HCT116 (cell line): ENCODE measurements around the gene CD69. TPM values are rescaled to one million over a fixed set of nuclear protein-coding genes. Genes with fewer than 3 reads are reported as not detected.

Experiments
- ATAC-seq: fragments of 200-7000 bp; cut with Tn5 transposase; 2 replicates; pipeline ENCODE4 v1.9.1; 2020; ENCODE audit warnings: mild to moderate bottlenecking, moderate library complexity
- BruUV-seq: library from RNA; stranded (reverse); fragments of 400-500 nt; replicated peaks from 2 replicates; lab custom pipeline; 2021; lab: Mats Ljungman, UMichigan
- CTCF ChIA-PET: fragments of 300-600 bp; sonication (Branson Sonifier 250); formaldehyde crosslinking; loops from one replicate; lab custom pipeline; 2021; ENCODE audit warnings: antibody characterized with exemption; lab: Charles Lee
- POLR2A ChIA-PET: fragments of 300-600, 350-600 bp; sonication (Branson Sonifier 250); formaldehyde crosslinking; loops from one replicate; lab custom pipeline; 2021; ENCODE audit warnings: antibody characterized with exemption; lab: Charles Lee
- RAD21 ChIA-PET, 2 experiments: fragments of 300-600 bp; sonication (Branson Sonifier 250); formaldehyde crosslinking; loops; one replicate each; lab custom pipeline; 2023; ENCODE audit warnings: low total read pairs in 2 of 2; ENCODE audit not compliant: uncharacterized antibody in 2 of 2, unreplicated experiment in 2 of 2, low non-redundant PET in 1 of 2; lab: Charles Lee
- DNase-seq: peaks from one replicate; pipeline ENCODE4 v3.0.0-alpha.2; 2010; ENCODE audit warnings: low read depth, low spot score
- H2AFZ ChIP-seq: fragments of 200-600 bp; shearing (Covaris generic), sonication (generic); 2 replicates; pipeline ENCODE4 v1.6.1; 2017; ENCODE audit warnings: low read depth, mixed run types, mixed read lengths, antibody characterized with exemption, low read length; ENCODE audit not compliant: poor library complexity, severe bottlenecking
- H3K27ac ChIP-seq: 2 replicates; pipeline ENCODE4 v1.5.1; 2012; ENCODE audit warnings: low read depth, low read length
- H3K27me3 ChIP-seq: fragments of 200-600 bp; sonication (generic); 2 replicates; pipeline ENCODE4 v1.6.1; 2016; ENCODE audit warnings: mixed run types, low read length, mixed read lengths; ENCODE audit not compliant: insufficient read depth
- H3K36me3 ChIP-seq, 2 experiments: fragments of 200-500 bp in 1 of 2; fragments of 200-600 bp in 1 of 2; sonication (Bioruptor generic) in 1 of 2; sonication (generic) in 1 of 2; 2 replicates each; pipeline versions ENCODE4 v1.5.1 to v1.6.1; 2014 to 2016; ENCODE audit warnings: low read length in 2 of 2, inconsistent platforms in 1 of 2, mixed read lengths in 1 of 2, mixed run types in 1 of 2; ENCODE audit not compliant: insufficient read depth in 2 of 2, control insufficient read depth in 1 of 2
- H3K4me1 ChIP-seq, 2 experiments: fragments of 200-600 bp in 1 of 2; sonication (generic) in 1 of 2; 2 replicates each; pipeline versions ENCODE4 v1.5.1 to v1.6.1; 2012 to 2017; ENCODE audit warnings: low read length in 2 of 2, inconsistent platforms in 1 of 2, mild to moderate bottlenecking in 1 of 2, mixed read lengths in 1 of 2, mixed run types in 1 of 2, moderate library complexity in 1 of 2; ENCODE audit not compliant: insufficient read depth in 2 of 2, control insufficient read depth in 1 of 2
- H3K4me2 ChIP-seq: fragments of 200-600 bp; sonication (generic); 2 replicates; pipeline ENCODE4 v1.6.1; 2017; ENCODE audit warnings: mixed run types, low read length, mixed read lengths
- H3K4me3 ChIP-seq, 2 experiments: fragments of 200-600 bp in 1 of 2; sonication (generic) in 1 of 2; replicated peaks in 1 of 2; 2 replicates each; pipeline ENCODE4 v1.5.1; 2011 to 2016; ENCODE audit warnings: low read length in 2 of 2, control low read depth in 1 of 2, low read depth in 1 of 2, mild to moderate bottlenecking in 1 of 2, mixed read lengths in 1 of 2, mixed run types in 1 of 2
- H3K79me2 ChIP-seq: fragments of 200-600 bp; sonication (generic); 2 replicates; pipeline ENCODE4 v1.6.1; 2017; ENCODE audit warnings: mild to moderate bottlenecking, mixed run types, low read length, moderate library complexity, mixed read lengths; ENCODE audit not compliant: insufficient read depth
- H3K9ac ChIP-seq: fragments of 200-600 bp; sonication (generic); 2 replicates; pipeline ENCODE4 v1.6.1; 2016; ENCODE audit warnings: low read length, mixed read lengths
- H3K9me2 ChIP-seq: fragments of 200-600 bp; sonication (generic), shearing (Covaris generic); 2 replicates; pipeline ENCODE4 v1.6.1; 2017; ENCODE audit warnings: mixed run types, mild to moderate bottlenecking, moderate library complexity; ENCODE audit not compliant: insufficient read depth
- H3K9me3 ChIP-seq, 2 experiments: fragments of 200-500 bp in 1 of 2; fragments of 200-600 bp in 1 of 2; sonication (Bioruptor generic) in 1 of 2; sonication (generic) in 1 of 2; 2 replicates each; pipeline ENCODE4 v1.6.1; 2014 to 2017; ENCODE audit warnings: low read length in 2 of 2, mixed read lengths in 2 of 2, inconsistent platforms in 1 of 2, low read depth in 1 of 2, mild to moderate bottlenecking in 1 of 2, mixed run types in 1 of 2, moderate library complexity in 1 of 2; ENCODE audit not compliant: control insufficient read depth in 1 of 2, insufficient read depth in 1 of 2
- H4K20me1 ChIP-seq: fragments of 200-600 bp; sonication (generic), shearing (Covaris generic); 2 replicates; pipeline ENCODE4 v1.6.1; 2017; ENCODE audit warnings: mixed run types, mild to moderate bottlenecking, moderate library complexity; ENCODE audit not compliant: insufficient read depth
- CEBPB ChIP-seq: IDR thresholded peaks from 2 replicates; pipeline ENCODE4 v1.6.1; 2012; ENCODE audit warnings: low read depth
- CTCF ChIP-seq, 3 experiments: fragments of 200-600 bp in 1 of 3; sonication (generic) in 1 of 3; IDR thresholded peaks in 2 of 3; conservative IDR thresholded peaks in 1 of 3; 2 replicates each; pipeline ENCODE4 v1.5.1; 2012 to 2017; ENCODE audit warnings: low read depth in 2 of 3, low read length in 2 of 3, antibody characterized with exemption in 1 of 3, borderline replicate concordance in 1 of 3, control low read depth in 1 of 3, mild to moderate bottlenecking in 1 of 3, mixed read lengths in 1 of 3, mixed run types in 1 of 3, moderate library complexity in 1 of 3; ENCODE audit not compliant: insufficient read depth in 1 of 3
- EGR1 ChIP-seq: IDR thresholded peaks from 2 replicates; pipeline ENCODE4 v1.6.1; 2012; ENCODE audit warnings: low read depth
- ELF1 ChIP-seq: IDR thresholded peaks from 2 replicates; pipeline ENCODE4 v1.6.1; 2012; ENCODE audit warnings: low read depth, borderline replicate concordance
- EZH2 ChIP-seq: fragments of 200-600 bp; sonication (generic); IDR thresholded peaks from 2 replicates; pipeline ENCODE4 v1.6.1; 2017; ENCODE audit warnings: antibody characterized with exemption, mixed run types
- EZH2phosphoT487 ChIP-seq: fragments of 200-600 bp; IDR thresholded peaks from 2 replicates; pipeline ENCODE4 v1.6.1; 2018; ENCODE audit warnings: antibody characterized with exemption, borderline replicate concordance
- FOSL1 ChIP-seq: IDR thresholded peaks from 2 replicates; pipeline ENCODE4 v1.6.1; 2012; ENCODE audit warnings: low read depth
- JUND ChIP-seq: IDR thresholded peaks from 2 replicates; pipeline ENCODE4 v1.6.1; 2012
- RAD21 ChIP-seq: IDR thresholded peaks from 2 replicates; pipeline ENCODE4 v1.6.1; 2012; ENCODE audit warnings: low read depth, mild to moderate bottlenecking
- SIN3A ChIP-seq: IDR thresholded peaks from 2 replicates; pipeline ENCODE4 v1.6.1; 2012; ENCODE audit warnings: low read depth
- SP1 ChIP-seq: IDR thresholded peaks from 2 replicates; pipeline ENCODE4 v1.6.1; 2012; ENCODE audit warnings: low read depth
- SRF ChIP-seq: IDR thresholded peaks from 2 replicates; pipeline ENCODE4 v1.6.1; 2012; ENCODE audit warnings: low read depth
- YY1 ChIP-seq: IDR thresholded peaks from 2 replicates; pipeline ENCODE4 v1.6.1; 2011; ENCODE audit warnings: low read length, low read depth, moderate library complexity, mild to moderate bottlenecking; ENCODE audit not compliant: insufficient replicate concordance; ENCODE audit errors: extremely low read depth
- ZNF274 ChIP-seq: fragments of 200-500 bp; sonication (Bioruptor generic); IDR thresholded peaks from 2 replicates; pipeline ENCODE4 v1.6.1; 2014; ENCODE audit warnings: mild to moderate bottlenecking, low read depth, low read length, inconsistent platforms
- intact Hi-C: fragments of 100-400 bp; cut with micrococcal nuclease; formaldehyde crosslinking; loops from 2 replicates; pipeline ENCODE4 v1.10.0; 2022
- total RNA-seq: library from RNA; stranded (reverse); gene quantifications from one replicate; pipeline ENCODE4 v1.2.1, GENCODE V29; 2021; ENCODE audit not compliant: unreplicated experiment
- TF ChIP-seq, protein P1 (sequence below): IDR thresholded peaks from 2 replicates; pipeline ENCODE4 v1.6.1; 2012
- TF ChIP-seq, protein P2 (sequence below): IDR thresholded peaks from 2 replicates; pipeline ENCODE4 v1.6.1; 2012

CD69 gene
- total RNA-seq, 1 experiment from 2014 or later = not detected

DNA sequence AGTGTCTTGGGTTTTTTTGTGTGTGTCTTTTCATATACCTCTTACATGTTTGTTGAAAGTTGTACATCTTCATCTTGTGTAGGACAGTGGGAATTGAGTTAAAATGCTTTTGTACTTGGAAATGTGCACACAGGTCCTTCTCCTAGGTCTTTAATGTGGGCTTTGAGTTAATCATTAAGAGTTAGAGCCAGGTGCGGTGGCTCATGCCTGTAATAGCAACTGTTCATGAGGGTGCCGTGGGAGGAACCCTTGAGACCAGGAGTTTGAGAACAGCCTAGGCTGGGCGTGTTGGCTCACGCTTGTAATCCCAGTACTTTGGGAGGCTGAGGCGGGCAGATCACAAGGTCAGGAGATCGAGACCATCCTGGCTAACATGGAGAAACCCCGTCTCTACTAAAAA, 41.7 kb downstream of the CD69 start:
- intact Hi-C loops = no loop called here
- DNase-seq (no peak), ATAC-seq (no peak)
- Histone ChIP-seq H3K4me2 (no peak overlapping the region), H3K36me3 (no peaks in the 10 kb centered on the region), H3K79me2 (no peaks in the 10 kb centered on the region), H3K4me3 (no peak overlapping the region), H3K27ac (no peak overlapping the region), H3K9me2 (no peaks in the 10 kb centered on the region), H3K9ac (no peak overlapping the region), H3K9me3 (no peaks in the 10 kb centered on the region), H4K20me1 (no peaks in the 10 kb centered on the region), H3K27me3 (peaks cover 32% of the 10 kb centered on the region), H3K4me1 (no peaks in the 10 kb centered on the region), H2AFZ (no peak overlapping the region)
- TF ChIP-seq, protein P1, sequence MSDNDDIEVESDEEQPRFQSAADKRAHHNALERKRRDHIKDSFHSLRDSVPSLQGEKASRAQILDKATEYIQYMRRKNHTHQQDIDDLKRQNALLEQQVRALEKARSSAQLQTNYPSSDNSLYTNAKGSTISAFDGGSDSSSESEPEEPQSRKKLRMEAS = no peak
- TF ChIP-seq CTCF (IDR thresholded peaks at IDR 0.05 in 2 of 3, conservative IDR thresholded peaks at IDR 0.05 in 1 of 3; ENCODE audit: borderline replicate concordance in 1 of 3, insufficient read depth in 1 of 3, low read depth in 2 of 3, low read length in 2 of 3) (no peak), RAD21 (no peak), EZH2phosphoT487 (no peak), SP1 (no peak), EGR1 (no peak), YY1 (no peak), SRF (no peak), EZH2 (no peak), ELF1 (no peak), FOSL1 (no peak), CEBPB (no peak), JUND (no peak), ZNF274 (no peak), SIN3A (no peak)
- TF ChIP-seq, protein P2, sequence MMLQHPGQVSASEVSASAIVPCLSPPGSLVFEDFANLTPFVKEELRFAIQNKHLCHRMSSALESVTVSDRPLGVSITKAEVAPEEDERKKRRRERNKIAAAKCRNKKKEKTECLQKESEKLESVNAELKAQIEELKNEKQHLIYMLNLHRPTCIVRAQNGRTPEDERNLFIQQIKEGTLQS = no peak
- CTCF ChIA-PET = no interaction called here
- RAD21 ChIA-PET = no interaction called here
- BruUV-seq = no TSS peak
- POLR2A ChIA-PET = no interaction called here
